ENCODE results near the gene GUK1. TPM values are rescaled to one million over a fixed set of nuclear protein-coding genes. Genes with fewer than 3 reads are reported as not detected.

Gene GUK1
- total and polyA plus RNA-seq, 2 of the 8 experiments (the other 6 are each of a cell fraction or from before 2014, with no cell fraction given) = 68.5 to 183 TPM

- TF ChIP-seq TAF7 (optimal IDR thresholded peaks at IDR 0.05; ENCODE audit: borderline replicate concordance, low read depth, low read length) (no peak), RFX5 (IDR thresholded peaks at IDR 0.05; ENCODE audit: borderline replicate concordance, low read depth, low read length) (no peak), POLR2A (IDR thresholded peaks at IDR 0.05; ENCODE audit: control extremely low read depth in 1 of 2, low read depth in 2 of 2, low read length in 2 of 2) (no peak), SIRT6 (IDR thresholded peaks at IDR 0.05; ENCODE audit: low read length) (no peak), ZNF274 (IDR thresholded peaks at IDR 0.05; ENCODE audit: borderline replicate concordance, extremely low read depth, low read length) (no peak), SIN3A (conservative IDR thresholded peaks at IDR 0.05 in 1 of 2, IDR thresholded peaks at IDR 0.05 in 1 of 2; ENCODE audit: low read depth in 1 of 2, low read length in 2 of 2) (peak in 1 of 2 experiments; percentile 79; a peak in 2 of 4 replicates), GABPA (IDR thresholded peaks at IDR 0.05; ENCODE audit: borderline replicate concordance, insufficient read depth, low read length) (no peak), CHD7 (IDR thresholded peaks at IDR 0.05; ENCODE audit: insufficient replicate concordance, low read length) (no peak), CBX8 (IDR thresholded peaks at IDR 0.05; ENCODE audit: borderline replicate concordance, low read depth, low read length) (no peak), CHD1 (IDR thresholded peaks at IDR 0.05; ENCODE audit: low read depth, low read length) (no peak), NRF1 (IDR thresholded peaks at IDR 0.05; ENCODE audit: low read depth, low read length) (no peak)
Observed at GRCh38 chr1:228166170-228166936, 26.3 kb downstream of the GUK1 start (continued).
